NCI-H1092 treated with DMSO at 0.1 percent for 48 hours (cell line): Measurements from ENCODE around the gene PRKCH.

Source experiments
- DNase-seq: peaks from one replicate; lab custom pipeline; 2025; lab: John Stamatoyannopoulos, UW

PRKCH gene

GRCh38 chr14:61589691-61590581, 268.6 kb downstream of the PRKCH start:
- DNase-seq: no peak

- no peak for DNase-seq
Measured at GRCh38 chr14:61591862-61592261, 270.5 kb downstream of the PRKCH start.

- DNase-seq: no peak
Measured at GRCh38 chr14:61593330-61593729, 272.0 kb downstream of the PRKCH start.

GRCh38 chr14:61596990-61597389, 275.6 kb downstream of the PRKCH start:
- DNase-seq: no peak

- DNase-seq: no peak
Measured at GRCh38 chr14:61598980-61599379, 277.6 kb downstream of the PRKCH start.

- no peak for DNase-seq
Measured at GRCh38 chr14:61599942-61600341, 278.6 kb downstream of the PRKCH start.
